ENCODE measurements around the gene CLDN7.

GRCh38 chr17:7224661-7225111, 37.6 kb downstream of the CLDN7 start:
- TF ChIP-seq GATA2 (IDR thresholded peaks at IDR 0.05; ENCODE audit: low read depth, low read length) (no peak), GATA3 (IDR thresholded peaks at IDR 0.05; ENCODE audit: low read depth, low read length) (no peak)

Measured in SH-SY5Y (cell line).